IPS DF 6.9 (cell line): Measurements from ENCODE around the gene ADORA2A.

Source experiments
- DNase-seq: peaks from one replicate; pipeline ENCODE4 v3.0.0-alpha.2; 2013; ENCODE audit warnings: low read depth, low spot score
- H3K27ac ChIP-seq: one replicate; pipeline ENCODE4 v1.5.1; 2013; ENCODE audit warnings: low read length, control low read depth
- H3K27me3 ChIP-seq: 2 replicates; pipeline ENCODE4 v1.6.1; 2013; ENCODE audit warnings: mild to moderate bottlenecking, low read length; ENCODE audit not compliant: control insufficient read depth, insufficient read depth
- H3K36me3 ChIP-seq: 2 replicates; pipeline ENCODE4 v1.6.1; 2013; ENCODE audit warnings: low read length; ENCODE audit not compliant: control insufficient read depth, insufficient read depth
- H3K4me1 ChIP-seq: 2 replicates; pipeline ENCODE4 v1.6.1; 2013; ENCODE audit warnings: low read length; ENCODE audit not compliant: control insufficient read depth, insufficient read depth
- H3K4me3 ChIP-seq: 2 replicates; pipeline ENCODE4 v1.5.1; 2013; ENCODE audit warnings: mild to moderate bottlenecking, low read length
- H3K9me3 ChIP-seq: 2 replicates; pipeline ENCODE4 v1.6.1; 2013; ENCODE audit warnings: low read length, inconsistent platforms; ENCODE audit not compliant: control insufficient read depth, insufficient read depth
- WGBS: extraction: QIAGEN DNeasy Blood & Tissue Kit; methylation state at CpG from one replicate; pipeline ENCODE4 v1.1.7; 2013; ENCODE audit warnings: mixed read lengths, missing lambda C conversion rate; ENCODE audit not compliant: insufficient read length, insufficient coverage; 5-methylcytosine and 5-hydroxymethylcytosine counted together

The ADORA2A gene

DNA sequence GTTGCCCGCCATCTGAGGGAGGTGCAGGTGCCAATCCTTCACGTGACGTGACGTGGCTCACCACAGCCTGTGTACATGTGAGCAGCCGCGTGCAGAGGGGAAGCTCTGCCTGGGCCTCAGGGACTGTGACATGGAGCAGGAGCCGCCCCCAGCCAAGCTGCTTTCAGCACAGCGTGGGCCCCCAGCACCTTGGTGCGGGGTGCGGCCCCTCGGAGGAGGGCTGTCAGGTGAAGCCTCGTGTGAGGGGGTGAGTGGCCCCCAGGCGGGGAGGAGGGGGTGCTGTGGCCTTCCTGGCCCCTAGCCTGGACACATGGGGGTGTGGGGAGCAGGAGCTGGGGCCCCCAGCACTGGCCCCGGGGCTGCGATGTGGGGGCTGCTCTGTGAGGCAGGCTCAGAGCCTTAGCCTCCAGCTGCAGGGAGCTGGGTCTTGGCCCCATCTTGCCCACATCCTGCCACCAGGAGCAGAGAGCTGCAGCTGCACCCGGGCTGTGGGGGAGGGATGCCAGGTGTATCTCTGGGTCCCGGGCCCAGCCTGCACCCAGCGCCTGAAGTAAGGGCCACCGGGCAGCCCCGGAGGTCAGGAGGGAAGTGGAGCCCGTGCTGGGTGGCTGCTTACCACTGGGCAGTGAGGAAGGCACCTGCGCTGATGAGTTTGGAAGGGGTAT lies at the start of gene ADORA2A:
ADORA2A (plus strand) TSS at position 100 of the 665 bp plus-strand sequence. CDS start 5,806 bp downstream, outside the sequence.
- no CpG with 5 or more reads among the region's 22 CpGs for WGBS

DNA sequence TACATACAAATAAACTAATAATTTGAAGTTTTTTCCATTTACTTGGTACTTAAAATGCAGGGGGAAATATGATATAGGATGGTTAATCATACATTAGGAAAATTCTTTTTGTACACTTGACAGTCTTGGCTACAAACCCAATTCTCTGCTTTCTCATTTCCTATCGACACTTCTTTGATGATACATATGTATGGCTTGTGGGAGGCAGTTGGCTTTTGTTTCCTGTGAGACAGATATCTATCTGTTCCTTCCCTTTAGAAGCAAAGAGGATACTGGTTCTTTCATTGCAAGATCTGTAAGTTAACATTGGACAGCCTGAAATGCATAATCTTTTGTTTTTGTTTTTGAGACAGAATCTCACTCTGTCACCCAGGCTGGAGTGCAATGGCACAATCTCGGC lies 47.9 kb upstream of the ADORA2A start:
- H3K27me3 ChIP-seq, result no peaks in the 10 kb centered on the region
- H3K36me3 ChIP-seq, result no peaks in the 10 kb centered on the region
- WGBS, result no CpG with 5 or more reads among the region's 2 CpGs
- no peak for DNase-seq
- no peaks in the 10 kb centered on the region for H3K9me3 ChIP-seq
- H3K4me1 ChIP-seq, result no peaks in the 10 kb centered on the region
- no peak overlapping the region for H3K4me3 ChIP-seq
- no peak overlapping the region for H3K27ac ChIP-seq

More for the DNA sequence above, at the start of gene ADORA2A:
- Histone ChIP-seq H3K9me3 (no peaks in the 10 kb centered on the region), H3K27me3 (no peaks in the 10 kb centered on the region; the same call in 1 of the 2 replicates), H3K4me1 (peaks cover 2% of the 10 kb centered on the region; the same call in 1 of the 2 replicates), H3K4me3 (no peak within 1 kb of the TSS), H3K27ac (no peak within 1 kb of the TSS), H3K36me3 (no peaks in the 10 kb centered on the region)
- no peak for DNase-seq

DNA sequence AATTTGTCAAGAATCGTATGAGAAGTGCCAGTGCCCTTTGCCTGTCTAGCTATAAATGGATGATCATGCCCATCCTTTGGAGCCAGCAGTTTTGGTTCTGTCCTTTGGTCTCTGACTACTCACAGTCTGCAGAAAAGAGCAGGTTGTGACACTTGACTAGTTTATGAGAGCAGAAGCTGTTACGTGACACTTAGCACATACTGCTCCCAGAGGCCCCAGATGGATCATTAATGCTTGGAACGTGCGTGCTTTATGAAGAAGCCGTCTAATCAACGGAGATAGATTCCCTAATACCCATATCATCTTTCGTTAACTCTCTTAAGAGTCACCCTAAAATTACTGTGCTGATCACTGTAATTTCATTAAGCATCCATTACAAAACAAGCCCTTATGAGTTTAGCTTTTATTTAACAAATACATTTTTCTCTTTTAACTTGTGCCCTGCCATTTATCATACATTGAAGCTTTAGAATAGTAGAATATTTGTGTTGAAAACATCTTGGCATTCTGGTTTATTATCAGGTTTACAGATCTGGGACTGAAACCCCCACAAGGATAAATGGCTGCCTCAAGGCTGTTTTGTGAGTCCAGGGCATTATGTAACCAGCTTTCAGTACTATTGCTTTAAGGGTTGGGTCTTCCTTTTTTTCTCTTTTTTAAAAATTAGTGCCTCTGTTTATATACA lies 47.0 kb upstream of the ADORA2A start:
- Histone ChIP-seq H3K27ac (no peak overlapping the region), H3K36me3 (no peaks in the 10 kb centered on the region), H3K4me1 (no peaks in the 10 kb centered on the region), H3K4me3 (no peak overlapping the region), H3K27me3 (no peaks in the 10 kb centered on the region), H3K9me3 (no peaks in the 10 kb centered on the region)
- WGBS, result no CpG with 5 or more reads among the region's 7 CpGs
- no peak for DNase-seq

DNA sequence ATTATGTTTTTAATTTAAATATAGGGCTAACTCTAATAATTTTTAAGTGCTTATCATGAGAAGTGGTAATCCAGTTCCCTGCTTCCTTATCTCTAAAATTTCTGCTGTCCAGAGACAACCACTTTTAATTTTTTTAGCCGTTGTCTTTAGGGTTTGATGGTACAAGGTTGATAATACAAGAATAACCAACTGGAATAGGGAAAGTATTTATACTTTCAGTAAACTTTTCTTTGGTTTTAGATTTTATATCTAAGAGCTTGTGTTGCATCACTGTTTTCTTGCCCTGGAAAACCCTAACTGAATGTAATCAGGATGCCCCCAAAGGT lies 46.5 kb upstream of the ADORA2A start:
- H3K9me3 ChIP-seq, result no peaks in the 10 kb centered on the region
- WGBS, result no CpG with 5 or more reads among the region's 1 CpG
- no peak for DNase-seq
- H3K4me3 ChIP-seq, result no peak overlapping the region
- no peak overlapping the region for H3K27ac ChIP-seq
- no peaks in the 10 kb centered on the region for H3K4me1 ChIP-seq
- H3K36me3 ChIP-seq, result no peaks in the 10 kb centered on the region
- no peaks in the 10 kb centered on the region for H3K27me3 ChIP-seq

DNA sequence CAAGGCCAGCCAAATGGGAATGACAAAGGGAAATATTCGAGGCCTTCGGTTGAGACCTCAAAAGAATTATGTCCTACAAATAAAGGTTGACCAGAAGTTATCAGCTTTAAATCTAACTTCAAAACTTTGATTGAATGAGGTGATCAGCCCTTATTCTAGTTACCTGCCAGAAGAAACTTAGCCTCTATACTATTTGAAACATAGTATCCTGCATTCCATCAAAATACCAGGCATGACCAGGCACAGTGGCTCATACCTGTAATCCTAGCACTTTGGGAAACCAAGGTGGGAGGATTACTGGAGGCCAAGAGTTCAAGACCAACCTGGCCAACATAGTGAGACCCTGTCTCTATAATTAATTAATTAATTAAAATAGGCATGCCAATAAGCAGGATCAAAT lies 44.3 kb upstream of the ADORA2A start:
- Histone ChIP-seq H3K4me1 (no peaks in the 10 kb centered on the region), H3K36me3 (no peaks in the 10 kb centered on the region), H3K4me3 (no peak overlapping the region), H3K27ac (no peak overlapping the region), H3K9me3 (no peaks in the 10 kb centered on the region), H3K27me3 (no peaks in the 10 kb centered on the region)
- whole genome bisulfite sequencing, result no CpG with 5 or more reads among the region's 2 CpGs
- DNase-seq, result no peak

DNA sequence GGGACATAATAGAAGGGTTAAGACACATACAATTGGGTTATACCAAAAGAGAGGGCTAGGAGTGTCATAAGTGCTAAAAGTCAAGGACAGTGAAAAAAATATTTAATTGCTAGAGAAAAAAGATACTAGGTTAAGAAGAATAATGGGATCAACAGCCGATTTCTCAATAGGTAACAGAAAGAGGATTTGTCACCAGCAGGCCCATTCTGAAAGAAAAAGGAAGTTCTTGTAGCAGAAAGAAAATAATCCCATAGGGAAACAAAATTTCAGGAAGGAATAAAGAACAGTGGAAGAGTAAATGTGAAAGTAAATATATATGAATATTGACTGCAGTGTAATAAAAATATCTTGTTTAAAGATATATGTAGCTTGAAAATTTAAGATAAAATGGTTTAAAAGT lies 43.3 kb upstream of the ADORA2A start:
- no peaks in the 10 kb centered on the region for H3K36me3 ChIP-seq
- no peak for DNase-seq
- H3K4me3 ChIP-seq, result no peak overlapping the region
- no peak overlapping the region for H3K27ac ChIP-seq
- no CpG with 5 or more reads among the region's 1 CpG for WGBS
- H3K27me3 ChIP-seq, result no peaks in the 10 kb centered on the region
- H3K4me1 ChIP-seq, result no peaks in the 10 kb centered on the region
- H3K9me3 ChIP-seq, result no peaks in the 10 kb centered on the region

DNA sequence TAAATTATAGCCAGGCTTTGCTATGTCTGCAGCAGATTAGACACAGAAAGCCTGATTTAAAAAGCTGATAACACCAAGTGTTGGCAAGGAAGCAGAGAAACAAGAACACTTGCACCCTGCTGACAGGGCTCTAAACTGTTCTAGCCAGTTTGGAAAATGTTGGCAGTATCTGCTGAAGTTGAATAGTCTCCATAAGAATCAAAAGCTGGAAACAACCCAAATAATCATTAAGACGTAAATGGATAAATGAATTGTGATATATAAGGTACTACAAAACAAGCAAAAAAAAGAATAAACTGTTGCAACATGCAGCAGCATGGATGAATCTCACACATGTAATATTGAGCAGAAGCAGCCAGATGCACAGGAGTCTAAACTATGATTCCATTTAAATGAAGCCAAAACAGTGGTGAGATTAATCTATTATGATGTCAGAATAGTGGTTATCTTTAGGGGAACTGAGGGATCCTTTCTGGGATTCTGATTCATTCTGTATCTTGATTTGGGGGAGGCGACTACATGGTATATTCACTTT lies 40.4 kb upstream of the ADORA2A start:
- Histone ChIP-seq H3K4me3 (no peak overlapping the region), H3K9me3 (no peaks in the 10 kb centered on the region), H3K4me1 (no peaks in the 10 kb centered on the region), H3K27me3 (no peaks in the 10 kb centered on the region), H3K27ac (no peak overlapping the region), H3K36me3 (no peaks in the 10 kb centered on the region)
- no CpG with 5 or more reads among the region's 2 CpGs for WGBS
- no peak for DNase-seq

DNA sequence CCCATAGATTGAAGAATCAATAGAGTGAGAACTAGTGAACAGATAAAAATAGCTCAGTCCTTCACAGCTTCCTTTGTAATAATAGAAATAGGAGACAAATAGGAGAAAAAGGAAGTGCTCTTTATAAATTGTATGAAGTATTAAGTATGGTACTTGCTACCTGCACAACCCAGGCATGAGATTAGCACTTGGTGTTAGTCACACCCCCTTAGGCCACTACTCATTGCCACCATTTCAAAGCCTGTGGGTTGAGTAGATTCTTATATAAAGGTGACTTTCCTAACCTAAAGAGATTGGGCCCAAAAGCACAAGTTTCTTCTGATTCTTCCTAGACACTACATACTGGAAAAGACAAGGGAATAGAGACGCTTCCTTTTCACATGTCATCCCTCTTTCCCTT lies 37.7 kb upstream of the ADORA2A start:
- H3K36me3 ChIP-seq, result no peaks in the 10 kb centered on the region
- H3K27me3 ChIP-seq, result no peaks in the 10 kb centered on the region
- no peaks in the 10 kb centered on the region for H3K4me1 ChIP-seq
- no peak overlapping the region for H3K27ac ChIP-seq
- H3K4me3 ChIP-seq, result no peak overlapping the region
- H3K9me3 ChIP-seq, result no peaks in the 10 kb centered on the region
- WGBS, result no CpG with 5 or more reads among the region's 1 CpG
- DNase-seq, result no peak

DNA sequence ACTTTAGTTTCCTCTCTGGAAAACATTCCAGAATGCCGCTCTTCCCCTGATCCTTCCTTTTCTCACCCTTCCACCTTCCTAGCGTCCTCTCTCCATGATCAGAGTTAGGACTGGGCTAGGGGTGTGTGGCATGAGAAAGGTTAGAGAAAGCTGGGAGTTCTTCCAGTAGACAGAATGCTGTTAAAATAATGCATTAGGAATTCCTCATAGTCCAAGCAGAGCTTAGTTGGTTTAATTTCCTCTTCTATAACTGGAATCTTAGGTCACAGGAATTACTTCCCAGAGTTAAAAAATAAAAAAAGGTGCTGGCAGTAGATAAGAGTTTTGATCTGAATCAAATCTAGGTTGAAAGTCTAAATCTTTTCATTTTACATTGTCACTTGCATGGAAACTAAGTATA lies 37.2 kb upstream of the ADORA2A start:
- Histone ChIP-seq H3K27ac (no peak overlapping the region), H3K4me3 (no peak overlapping the region), H3K9me3 (no peaks in the 10 kb centered on the region), H3K4me1 (no peaks in the 10 kb centered on the region), H3K36me3 (no peaks in the 10 kb centered on the region), H3K27me3 (no peaks in the 10 kb centered on the region)
- WGBS, result no CpG with 5 or more reads among the region's 2 CpGs
- no peak for DNase-seq

DNA sequence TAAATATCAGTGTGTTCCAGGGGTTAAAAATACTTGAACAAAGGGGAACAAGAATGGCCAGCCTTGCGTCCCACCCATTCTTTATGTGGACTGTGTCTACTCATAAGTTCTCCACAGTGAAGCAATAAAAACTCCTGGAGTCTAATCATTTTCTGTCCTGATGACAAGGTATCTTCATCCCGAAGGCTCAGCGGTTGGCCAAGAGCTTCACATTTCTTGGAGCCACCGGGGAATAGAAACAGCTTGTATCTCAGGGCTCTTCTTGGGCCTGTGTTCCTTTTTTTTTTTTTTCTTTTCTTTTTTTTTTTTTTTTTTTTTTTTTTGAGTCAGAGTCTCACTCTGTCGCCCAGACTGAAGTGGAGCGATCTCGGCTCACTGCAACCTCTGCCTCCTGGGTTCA lies 36.8 kb upstream of the ADORA2A start:
- no CpG with 5 or more reads among the region's 7 CpGs for WGBS

DNA sequence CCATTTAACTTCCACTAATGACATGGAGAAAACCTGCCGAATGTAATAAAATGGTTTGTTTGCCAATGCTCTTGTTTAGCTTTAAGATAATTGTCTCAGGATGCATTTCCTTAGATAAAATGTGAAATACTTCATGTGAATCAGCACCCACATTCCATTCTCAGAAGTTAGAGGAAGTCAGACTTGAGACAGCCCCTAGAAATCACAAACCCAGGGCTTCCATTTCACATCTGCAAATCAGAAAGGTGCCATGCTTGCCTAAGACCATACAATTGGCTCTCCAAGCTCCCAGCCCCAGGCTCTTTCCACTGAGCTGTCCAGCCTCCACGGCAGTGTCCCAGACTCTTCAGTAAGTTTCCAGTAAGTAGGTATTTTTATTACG lies 35.6 kb upstream of the ADORA2A start:
- H3K36me3 ChIP-seq, result no peaks in the 10 kb centered on the region
- no peaks in the 10 kb centered on the region for H3K9me3 ChIP-seq
- no peak overlapping the region for H3K27ac ChIP-seq
- WGBS, result no CpG with 5 or more reads among the region's 3 CpGs
- DNase-seq, result no peak
- H3K27me3 ChIP-seq, result no peaks in the 10 kb centered on the region
- H3K4me3 ChIP-seq, result no peak overlapping the region
- no peaks in the 10 kb centered on the region for H3K4me1 ChIP-seq

More for the DNA sequence above, 36.8 kb upstream of the ADORA2A start:
- H3K36me3 ChIP-seq, result no peaks in the 10 kb centered on the region
- H3K27me3 ChIP-seq, result no peaks in the 10 kb centered on the region
- H3K9me3 ChIP-seq, result no peaks in the 10 kb centered on the region
- DNase-seq, result no peak
- H3K4me3 ChIP-seq, result no peak overlapping the region
- no peak overlapping the region for H3K27ac ChIP-seq
- H3K4me1 ChIP-seq, result no peaks in the 10 kb centered on the region
